ENCODE measurements around the gene SEC14L1. TPM values are rescaled to one million over a fixed set of nuclear protein-coding genes. Genes with fewer than 3 reads are reported as not detected.
A peak's percentile ranks its signal among the peaks of the same experiment; 100 is the strongest.
"Not testable (repeated sequence)": the region's sequence is repeated elsewhere in the genome, so short reads cannot be mapped to it uniquely, and the experiment has no call there.

SEC14L1 gene
- total RNA-seq, result 49.1 and 112 TPM in 2 replicates

- DNase-seq (ENCODE audit: low read depth), result no peak
Measured at GRCh38 chr17:77140878-77141767, at the start of gene SEC14L1. SEC14L1 (plus strand) TSS chr17:77140969; CDS start chr17:77143597, 2,628 bp downstream.

- DNase-seq (ENCODE audit: low read depth), result no peak
Measured at GRCh38 chr17:77092025-77092424, 48.7 kb upstream of the SEC14L1 start.

GRCh38 chr17:77095461-77095860 is 45.3 kb upstream of the SEC14L1 start:
- no peak for DNase-seq (ENCODE audit: low read depth)

- peak; percentile 58 for DNase-seq (ENCODE audit: low read depth)
Measured at GRCh38 chr17:77096570-77097214, 44.1 kb upstream of the SEC14L1 start.

- DNase-seq (ENCODE audit: low read depth), result no peak
Measured at GRCh38 chr17:77097631-77098180, 43.1 kb upstream of the SEC14L1 start.

GRCh38 chr17:77098884-77099545 is 41.8 kb upstream of the SEC14L1 start:
- DNase-seq (ENCODE audit: low read depth), result peak; percentile 85

- no peak for DNase-seq (ENCODE audit: low read depth)
Measured at GRCh38 chr17:77099997-77100396, 40.8 kb upstream of the SEC14L1 start.

GRCh38 chr17:77101521-77102410 is 39.0 kb upstream of the SEC14L1 start:
- peak; percentile 90 for DNase-seq (ENCODE audit: low read depth)

- not testable (repeated sequence) for DNase-seq (ENCODE audit: low read depth)
Measured at GRCh38 chr17:77102411-77103134, 38.2 kb upstream of the SEC14L1 start.

GRCh38 chr17:77105706-77106105 is 35.1 kb upstream of the SEC14L1 start:
- no peak for DNase-seq (ENCODE audit: low read depth)

- no peak for DNase-seq (ENCODE audit: low read depth)
Measured at GRCh38 chr17:77106874-77107358, 33.9 kb upstream of the SEC14L1 start.

GRCh38 chr17:77107506-77108433 is 33.0 kb upstream of the SEC14L1 start:
- DNase-seq (ENCODE audit: low read depth), result no peak

GRCh38 chr17:77109159-77109759 is 31.5 kb upstream of the SEC14L1 start:
- no peak for DNase-seq (ENCODE audit: low read depth)

GRCh38 chr17:77109764-77110359 is 30.9 kb upstream of the SEC14L1 start:
- peak; percentile 96 for DNase-seq (ENCODE audit: low read depth)

GRCh38 chr17:77111165-77111933 is 29.4 kb upstream of the SEC14L1 start:
- not testable (repeated sequence) for DNase-seq (ENCODE audit: low read depth)

GRCh38 chr17:77111934-77112296 is 28.9 kb upstream of the SEC14L1 start:
- DNase-seq (ENCODE audit: low read depth), result no peak

GRCh38 chr17:77115510-77115909 is 25.3 kb upstream of the SEC14L1 start:
- DNase-seq (ENCODE audit: low read depth), result no peak

- no peak for DNase-seq (ENCODE audit: low read depth)
Measured at GRCh38 chr17:77115947-77116346, 24.8 kb upstream of the SEC14L1 start.

Measured in renal cortical epithelial cell (primary cell).